ENCODE results near the gene HOPX. TPM values are rescaled to one million over a fixed set of nuclear protein-coding genes. Genes with fewer than 3 reads are reported as not detected.

The HOPX gene
- total RNA-seq, 2 donors from 2014 or later = 1.6 TPM; not detected in 1

DNA sequence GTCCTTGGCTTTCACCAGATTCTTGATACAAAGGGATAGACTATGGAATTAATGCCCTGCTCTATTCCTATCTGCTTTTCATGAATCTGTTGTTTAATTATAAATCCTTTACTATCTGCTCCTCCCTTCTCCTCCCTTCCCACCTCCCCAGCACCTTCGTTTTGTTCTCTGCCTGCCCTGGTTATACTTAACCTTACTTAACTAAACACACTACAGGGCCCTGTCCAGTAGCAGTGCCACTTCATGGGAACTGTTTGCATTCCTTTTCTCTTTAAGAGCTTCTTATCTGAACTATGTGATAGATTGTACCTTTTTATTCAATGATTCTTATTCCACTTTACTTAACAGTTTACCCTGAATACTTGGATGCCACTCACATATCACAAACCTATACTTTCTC, 830 bp downstream of the HOPX start:
- no peak for TF ChIP-seq POLR2A (IDR thresholded peaks at IDR 0.05)
- TF ChIP-seq, protein P1, sequence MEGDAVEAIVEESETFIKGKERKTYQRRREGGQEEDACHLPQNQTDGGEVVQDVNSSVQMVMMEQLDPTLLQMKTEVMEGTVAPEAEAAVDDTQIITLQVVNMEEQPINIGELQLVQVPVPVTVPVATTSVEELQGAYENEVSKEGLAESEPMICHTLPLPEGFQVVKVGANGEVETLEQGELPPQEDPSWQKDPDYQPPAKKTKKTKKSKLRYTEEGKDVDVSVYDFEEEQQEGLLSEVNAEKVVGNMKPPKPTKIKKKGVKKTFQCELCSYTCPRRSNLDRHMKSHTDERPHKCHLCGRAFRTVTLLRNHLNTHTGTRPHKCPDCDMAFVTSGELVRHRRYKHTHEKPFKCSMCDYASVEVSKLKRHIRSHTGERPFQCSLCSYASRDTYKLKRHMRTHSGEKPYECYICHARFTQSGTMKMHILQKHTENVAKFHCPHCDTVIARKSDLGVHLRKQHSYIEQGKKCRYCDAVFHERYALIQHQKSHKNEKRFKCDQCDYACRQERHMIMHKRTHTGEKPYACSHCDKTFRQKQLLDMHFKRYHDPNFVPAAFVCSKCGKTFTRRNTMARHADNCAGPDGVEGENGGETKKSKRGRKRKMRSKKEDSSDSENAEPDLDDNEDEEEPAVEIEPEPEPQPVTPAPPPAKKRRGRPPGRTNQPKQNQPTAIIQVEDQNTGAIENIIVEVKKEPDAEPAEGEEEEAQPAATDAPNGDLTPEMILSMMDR (IDR thresholded peaks at IDR 0.05) = no peak
- H3K4me1 ChIP-seq = peaks cover 12% of the 10 kb centered on the region
- H3K27me3 ChIP-seq = no peaks in the 10 kb centered on the region
- no peak for ATAC-seq
- no peak overlapping the region for H3K4me3 ChIP-seq
- intact Hi-C loops (cut with DNase I) = no loop called here
- WGBS, 2 donors = 15 to 54% methylated on average over 1 of the region's 1 CpG
- DNase-seq = no peak
- no peak overlapping the region for H3K27ac ChIP-seq
- H3K36me3 ChIP-seq (replicated peaks in 1 of 2; ENCODE audit: insufficient read depth in 1 of 2, low read depth in 2 of 2) = no peaks in the 10 kb centered on the region
- no peaks in the 10 kb centered on the region for H3K9me3 ChIP-seq

DNA sequence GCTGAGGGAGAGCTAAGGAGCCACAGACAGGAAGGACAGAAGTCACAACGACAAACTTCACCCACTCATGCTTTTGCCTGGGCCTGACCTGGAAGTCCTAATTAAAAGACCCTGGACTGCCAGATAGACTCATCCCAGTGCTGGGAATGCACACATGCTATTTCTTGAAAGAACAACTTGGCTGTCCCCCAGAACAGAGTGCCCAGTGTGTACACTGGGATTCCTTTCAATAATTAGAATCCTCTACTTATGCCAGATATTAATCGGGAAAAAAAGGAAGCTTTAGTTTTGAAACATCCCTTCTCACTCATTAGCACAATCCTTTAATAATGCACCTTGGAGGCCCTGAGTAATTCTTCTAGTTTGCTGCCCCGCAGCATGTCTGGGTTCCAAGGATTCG, 3.4 kb downstream of the HOPX start:
- WGBS, 2 donors = 54 to 71% methylated on average over 4 of the region's 4 CpGs
- TF ChIP-seq, protein P1 (IDR thresholded peaks at IDR 0.05) = no peak
- no peak for TF ChIP-seq POLR2A (IDR thresholded peaks at IDR 0.05)
- H3K4me1 ChIP-seq = peaks cover 12% of the 10 kb centered on the region

DNA sequence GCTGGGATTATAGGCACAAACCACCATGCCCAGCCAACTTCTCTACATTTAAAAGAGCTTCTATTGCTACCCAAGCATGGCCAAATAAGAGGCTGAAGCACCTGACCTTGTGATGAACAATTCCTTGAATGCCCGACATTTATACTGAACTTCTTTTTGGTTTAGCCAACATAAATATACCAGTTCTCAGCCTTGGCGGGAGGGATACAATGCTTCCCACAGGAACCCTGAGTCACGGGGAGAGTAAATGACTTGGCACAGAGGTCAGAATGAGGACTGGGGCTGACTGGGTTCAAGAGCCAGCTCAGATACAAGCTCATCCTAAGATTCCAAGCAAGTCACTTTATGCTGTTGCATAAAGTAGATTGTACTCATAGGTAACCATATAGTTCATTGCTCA, 6.1 kb downstream of the HOPX start:
- H3K27ac ChIP-seq = no peak overlapping the region
- no peaks in the 10 kb centered on the region for H3K4me1 ChIP-seq
- 78 to 88% methylated on average over 3 of the region's 3 CpGs for WGBS, 2 donors
- DNase-seq (no peak), ATAC-seq (no peak)
- H3K4me3 ChIP-seq = no peak overlapping the region
- intact Hi-C loops (cut with DNase I) = no loop called here
- H3K27me3 ChIP-seq = no peaks in the 10 kb centered on the region
- TF ChIP-seq, protein P1 (IDR thresholded peaks at IDR 0.05) = no peak
- TF ChIP-seq POLR2A (IDR thresholded peaks at IDR 0.05) = no peak
- H3K36me3 ChIP-seq (replicated peaks in 1 of 2; ENCODE audit: insufficient read depth in 1 of 2, low read depth in 2 of 2) = no peaks in the 10 kb centered on the region
- H3K9me3 ChIP-seq = no peaks in the 10 kb centered on the region

More for the DNA sequence above, 3.4 kb downstream of the HOPX start:
- DNase-seq (no peak), ATAC-seq (no peak)
- Histone ChIP-seq H3K9me3 (no peaks in the 10 kb centered on the region), H3K36me3 (replicated peaks in 1 of 2; ENCODE audit: insufficient read depth in 1 of 2, low read depth in 2 of 2) (no peaks in the 10 kb centered on the region), H3K27me3 (no peaks in the 10 kb centered on the region), H3K4me3 (no peak overlapping the region), H3K27ac (no peak overlapping the region)
- intact Hi-C loops (cut with DNase I) = no loop called here

DNA sequence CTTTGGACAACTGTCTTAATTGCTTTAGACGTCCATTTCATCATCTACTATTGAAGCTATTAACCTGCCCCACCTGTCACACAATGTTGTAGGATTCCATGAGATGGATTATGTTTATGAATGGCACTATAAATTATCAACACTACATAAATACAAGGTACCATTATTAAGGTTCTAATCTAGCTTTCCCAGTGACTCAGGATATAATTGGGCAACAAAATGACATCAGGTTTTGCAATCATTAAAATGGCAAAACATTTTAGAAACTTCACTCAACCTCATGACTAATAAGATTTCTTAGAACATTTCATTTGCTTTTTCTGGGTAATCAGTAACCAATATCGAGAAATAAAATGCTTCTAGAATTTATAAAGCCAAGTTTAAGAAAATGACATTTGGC, 9.2 kb downstream of the HOPX start:
- Histone ChIP-seq H3K9me3 (no peaks in the 10 kb centered on the region), H3K4me1 (no peaks in the 10 kb centered on the region), H3K4me3 (no peak overlapping the region), H3K27me3 (no peaks in the 10 kb centered on the region), H3K27ac (no peak overlapping the region), H3K36me3 (replicated peaks in 1 of 2; ENCODE audit: insufficient read depth in 1 of 2, low read depth in 2 of 2) (no peaks in the 10 kb centered on the region)
- DNase-seq (no peak), ATAC-seq (no peak)
- intact Hi-C loops (cut with DNase I) = no loop called here
- WGBS, 2 donors = 38 to 42% methylated on average over 2 of the region's 2 CpGs
- TF ChIP-seq, protein P1 (IDR thresholded peaks at IDR 0.05) = no peak
- no peak for TF ChIP-seq POLR2A (IDR thresholded peaks at IDR 0.05)

DNA sequence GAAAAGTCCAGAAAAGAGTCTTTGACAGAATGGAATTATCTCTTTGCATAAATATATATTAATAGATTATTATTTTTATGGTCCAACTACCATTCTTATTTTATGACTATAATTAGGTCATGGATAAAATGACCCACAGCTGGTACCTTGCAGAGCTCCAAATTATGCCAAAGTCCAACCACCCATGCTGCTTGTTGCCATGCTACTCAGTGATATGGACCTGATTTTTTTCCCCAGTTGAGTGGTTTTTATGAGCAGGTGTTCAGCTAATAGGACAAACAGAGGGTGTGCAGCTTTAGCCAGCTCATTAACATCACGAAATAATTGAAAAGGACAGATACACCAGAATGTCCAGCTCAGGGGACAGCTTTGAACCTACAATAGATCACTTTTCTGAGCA, 9.7 kb downstream of the HOPX start:
- Histone ChIP-seq H3K9me3 (no peaks in the 10 kb centered on the region), H3K4me3 (no peak overlapping the region), H3K4me1 (no peaks in the 10 kb centered on the region), H3K27ac (no peak overlapping the region), H3K27me3 (no peaks in the 10 kb centered on the region), H3K36me3 (replicated peaks in 1 of 2; ENCODE audit: insufficient read depth in 1 of 2, low read depth in 2 of 2) (no peaks in the 10 kb centered on the region)
- WGBS, 2 donors = 35 to 55% methylated on average over 1 of the region's 1 CpG
- intact Hi-C loops (cut with DNase I) = no loop called here
- peak in 1 of 4 donors; percentile 5 for DNase-seq
- TF ChIP-seq, protein P1 (IDR thresholded peaks at IDR 0.05) = no peak
- TF ChIP-seq POLR2A (IDR thresholded peaks at IDR 0.05) = no peak
- no peak for ATAC-seq
